GM12872 (cell line): ENCODE measurements around the gene TP53AIP1.

Experiments
- TF ChIP-seq, protein P1 (sequence below): IDR thresholded peaks from 3 replicates; pipeline ENCODE4 v1.5.1; 2011; ENCODE audit warnings: low read depth, mild to moderate bottlenecking, low read length, moderate library complexity; ENCODE audit not compliant: insufficient read depth

Gene TP53AIP1

DNA sequence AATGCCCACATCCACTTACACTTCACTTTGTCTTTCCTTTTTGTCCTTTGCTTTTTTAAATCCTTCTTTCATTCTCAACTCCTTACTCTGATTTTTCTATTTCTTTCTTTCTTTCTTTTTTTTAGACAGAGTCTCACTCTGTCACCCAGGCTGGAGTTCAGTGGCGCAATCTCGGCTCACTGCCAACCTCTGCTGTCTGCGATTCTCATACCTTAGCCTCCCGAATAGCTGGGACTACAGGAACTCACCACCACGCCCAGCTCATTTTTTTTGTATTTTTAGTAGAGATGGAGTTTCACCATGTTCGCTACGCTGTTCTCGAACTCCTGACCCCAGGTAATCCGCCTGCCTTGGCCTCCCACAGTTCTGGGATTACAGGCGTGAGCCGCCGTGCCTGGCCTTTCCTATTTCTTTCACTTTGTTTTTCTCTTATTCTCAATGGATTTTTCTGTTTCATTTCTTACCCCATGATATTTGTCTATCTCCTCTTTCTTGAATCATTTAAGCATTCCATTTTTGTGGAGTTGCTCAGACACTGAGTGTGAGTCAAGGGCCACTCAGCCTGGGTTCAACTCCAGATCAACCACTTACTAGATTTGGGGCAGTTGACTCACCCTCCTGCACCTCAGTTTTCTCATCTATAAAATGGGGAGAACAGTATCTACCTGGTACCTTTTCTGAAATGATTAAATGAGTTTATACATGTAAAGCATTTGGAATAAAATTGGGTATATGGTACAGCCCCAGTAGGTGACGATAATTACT, 43.9 kb downstream of the TP53AIP1 start:
- TF ChIP-seq, protein P1, sequence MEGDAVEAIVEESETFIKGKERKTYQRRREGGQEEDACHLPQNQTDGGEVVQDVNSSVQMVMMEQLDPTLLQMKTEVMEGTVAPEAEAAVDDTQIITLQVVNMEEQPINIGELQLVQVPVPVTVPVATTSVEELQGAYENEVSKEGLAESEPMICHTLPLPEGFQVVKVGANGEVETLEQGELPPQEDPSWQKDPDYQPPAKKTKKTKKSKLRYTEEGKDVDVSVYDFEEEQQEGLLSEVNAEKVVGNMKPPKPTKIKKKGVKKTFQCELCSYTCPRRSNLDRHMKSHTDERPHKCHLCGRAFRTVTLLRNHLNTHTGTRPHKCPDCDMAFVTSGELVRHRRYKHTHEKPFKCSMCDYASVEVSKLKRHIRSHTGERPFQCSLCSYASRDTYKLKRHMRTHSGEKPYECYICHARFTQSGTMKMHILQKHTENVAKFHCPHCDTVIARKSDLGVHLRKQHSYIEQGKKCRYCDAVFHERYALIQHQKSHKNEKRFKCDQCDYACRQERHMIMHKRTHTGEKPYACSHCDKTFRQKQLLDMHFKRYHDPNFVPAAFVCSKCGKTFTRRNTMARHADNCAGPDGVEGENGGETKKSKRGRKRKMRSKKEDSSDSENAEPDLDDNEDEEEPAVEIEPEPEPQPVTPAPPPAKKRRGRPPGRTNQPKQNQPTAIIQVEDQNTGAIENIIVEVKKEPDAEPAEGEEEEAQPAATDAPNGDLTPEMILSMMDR, result no peak

DNA sequence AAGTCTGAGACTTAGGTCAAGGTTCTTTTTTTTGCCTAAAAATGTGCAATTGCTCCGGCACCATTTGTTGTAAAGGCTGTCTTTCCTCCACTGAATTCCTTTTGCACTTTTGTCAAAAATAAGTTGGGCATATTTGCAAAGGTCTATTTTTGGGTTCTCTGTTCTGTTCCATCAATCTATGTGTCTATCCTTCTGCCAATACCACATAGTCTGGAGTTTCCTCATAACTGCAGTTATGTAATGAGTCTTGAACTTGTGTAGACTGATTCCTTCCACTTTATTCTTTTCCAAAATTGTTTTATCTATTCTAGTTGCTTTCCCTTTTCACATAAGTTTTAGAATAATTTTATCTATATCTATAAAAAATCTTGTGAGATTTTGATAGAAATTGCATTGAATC, 44.8 kb downstream of the TP53AIP1 start:
- TF ChIP-seq, protein P1, result no peak

DNA sequence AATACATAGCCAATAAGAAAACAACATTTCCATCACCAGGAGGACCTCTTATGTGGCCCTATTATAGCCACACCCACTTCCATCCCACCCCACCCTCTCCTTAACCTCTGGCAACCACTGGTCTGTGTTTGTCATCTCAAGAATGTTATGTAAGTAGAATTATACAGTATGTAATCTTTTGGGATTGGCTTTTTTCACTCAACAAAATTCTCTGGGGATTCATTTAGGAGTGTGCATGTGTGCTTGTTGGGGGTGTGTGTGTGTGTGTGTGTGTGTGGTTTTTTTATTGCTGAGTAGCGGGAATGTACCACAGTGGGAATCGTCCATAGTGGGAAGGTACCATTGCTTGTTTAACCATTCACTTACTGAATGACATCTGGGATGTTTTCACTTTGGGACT, 46.3 kb downstream of the TP53AIP1 start:
- TF ChIP-seq, protein P1, result no peak

DNA sequence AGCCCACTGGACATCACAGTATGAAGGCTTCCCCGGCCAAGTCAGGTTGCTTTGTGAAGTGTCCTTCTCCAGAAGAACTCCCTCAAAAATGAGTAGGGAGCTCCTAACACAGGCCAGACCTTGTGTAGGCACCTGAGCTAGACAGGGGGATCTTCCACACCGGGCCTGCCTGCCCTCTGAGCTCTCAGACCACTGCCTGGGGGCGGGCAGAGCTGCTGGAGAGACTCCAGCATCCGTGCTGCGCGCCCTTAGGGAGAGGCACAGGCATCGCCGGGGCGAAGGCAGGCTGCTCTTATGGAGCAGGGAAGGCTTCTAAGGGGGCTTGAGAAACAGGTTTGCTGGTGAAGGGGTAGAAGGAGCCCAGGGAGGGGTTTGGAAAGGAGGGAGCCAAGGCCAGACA, 47.1 kb downstream of the TP53AIP1 start:
- TF ChIP-seq, protein P1, result no peak

DNA sequence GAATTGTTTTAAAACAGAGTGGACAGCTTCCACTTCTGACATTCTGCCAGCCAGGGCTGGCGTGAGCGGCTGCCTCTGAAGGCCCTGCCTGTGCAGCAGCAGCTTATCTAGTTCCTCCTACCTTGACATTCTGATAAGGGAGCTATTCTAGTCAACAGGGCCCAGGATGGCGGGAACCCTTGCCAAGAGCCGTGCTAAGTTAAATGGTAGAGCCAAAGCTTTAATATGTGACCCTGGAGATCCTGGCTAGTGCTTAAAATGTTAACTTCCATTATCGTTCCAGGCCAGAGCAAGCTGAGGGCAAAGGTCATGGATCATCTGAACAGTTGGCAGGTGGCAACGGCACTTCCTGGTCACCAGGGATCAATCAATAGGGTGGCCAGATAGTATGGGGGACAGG, 48.0 kb downstream of the TP53AIP1 start:
- TF ChIP-seq, protein P1, result no peak

DNA sequence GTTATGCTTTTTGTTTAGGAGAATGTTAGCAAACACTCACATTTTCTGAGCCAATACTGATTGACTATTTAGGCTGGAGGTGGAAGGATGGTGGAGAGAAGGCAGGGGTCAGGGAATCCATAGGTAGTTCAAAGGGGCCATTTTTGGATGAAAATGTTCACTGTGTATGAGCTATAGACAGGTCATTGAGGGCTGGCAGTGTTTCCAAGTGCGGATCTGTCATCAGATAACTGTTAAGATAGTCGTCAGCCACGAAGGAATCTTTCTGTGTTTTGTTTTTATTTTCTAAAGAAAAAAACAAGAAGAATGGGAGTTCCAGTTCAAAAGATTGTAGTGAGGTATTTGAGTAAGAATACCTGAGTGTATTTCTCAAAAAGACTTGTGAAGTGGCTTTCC, 48.4 kb downstream of the TP53AIP1 start:
- TF ChIP-seq, protein P1, result no peak

DNA sequence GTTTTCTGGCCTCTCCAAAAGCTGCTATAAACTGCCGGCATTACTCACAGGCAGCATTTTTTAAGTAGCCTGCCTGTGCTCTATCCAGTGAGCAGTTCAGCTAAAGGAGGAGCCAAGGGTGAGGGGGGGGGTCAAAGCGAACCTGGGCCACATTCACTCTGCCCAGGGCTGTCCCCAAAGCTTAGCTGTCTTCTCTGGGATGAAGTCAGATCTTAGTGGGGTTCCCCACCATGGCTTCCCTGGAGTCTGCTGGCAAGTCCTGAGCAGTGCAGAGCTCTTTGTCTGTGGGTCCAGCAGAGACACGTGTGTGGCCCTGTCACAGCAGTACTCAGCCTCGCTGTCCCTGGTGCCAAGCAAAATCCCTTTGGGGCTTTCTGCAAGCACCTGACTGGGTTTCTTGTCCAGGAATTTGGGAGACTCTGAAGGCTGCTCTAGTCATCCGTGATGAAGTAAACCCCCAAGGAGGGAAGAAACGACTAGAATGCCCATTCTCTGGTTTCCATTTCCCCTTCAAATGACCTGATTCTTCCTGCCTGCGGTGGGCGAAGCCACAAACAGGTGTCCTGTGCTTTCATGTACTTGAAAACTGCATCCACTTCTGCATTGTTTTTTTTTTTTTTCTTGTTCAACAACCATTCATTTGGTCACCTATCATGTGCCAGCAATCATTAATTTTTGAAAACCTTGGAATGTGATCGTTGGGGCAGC, 48.9 kb downstream of the TP53AIP1 start:
- TF ChIP-seq, protein P1, result no peak
